DOHH2 (cell line): ENCODE data around the gene PPIP5K1.
"Not testable (repeated sequence)": the region's sequence is repeated elsewhere in the genome, so short reads cannot be mapped to it uniquely, and the experiment has no call there.

Experiments used
- EZH2phosphoT487 ChIP-seq: fragments of 200-600 bp; sonication (generic); IDR thresholded peaks from 2 replicates; pipeline ENCODE4 v1.6.1; 2017; ENCODE audit warnings: borderline replicate concordance, mild to moderate bottlenecking, antibody characterized with exemption, low read length, moderate library complexity, mixed read lengths
- TF ChIP-seq, protein P1 (sequence below): fragments of 200-600 bp; sonication (generic); IDR thresholded peaks from one replicate; pipeline ENCODE4 v1.5.1; 2014; ENCODE audit warnings: antibody characterized with exemption, mild to moderate bottlenecking, low read depth, low read length; ENCODE audit not compliant: poor library complexity, severe bottlenecking

DNA sequence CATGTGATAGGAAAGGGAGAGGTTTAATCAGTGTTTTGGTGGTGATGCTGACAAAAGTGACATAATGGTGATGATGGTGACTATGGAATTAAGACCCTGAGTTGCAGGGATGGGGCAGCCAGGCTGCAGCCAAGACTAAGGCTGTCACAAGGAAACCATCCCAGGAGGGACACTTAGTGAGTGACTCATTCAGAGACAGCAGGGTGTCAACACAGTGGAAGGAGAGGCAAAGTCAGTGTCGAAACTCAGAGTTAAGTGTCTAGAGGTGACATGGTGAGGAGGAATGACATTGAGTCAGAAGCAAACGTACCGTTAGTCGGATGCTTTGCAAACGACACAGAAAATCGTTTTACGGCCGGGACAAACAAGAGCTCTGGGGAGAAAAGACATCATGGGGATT, 26.2 kb downstream of the PPIP5K1 start:
- TF ChIP-seq, protein P1, sequence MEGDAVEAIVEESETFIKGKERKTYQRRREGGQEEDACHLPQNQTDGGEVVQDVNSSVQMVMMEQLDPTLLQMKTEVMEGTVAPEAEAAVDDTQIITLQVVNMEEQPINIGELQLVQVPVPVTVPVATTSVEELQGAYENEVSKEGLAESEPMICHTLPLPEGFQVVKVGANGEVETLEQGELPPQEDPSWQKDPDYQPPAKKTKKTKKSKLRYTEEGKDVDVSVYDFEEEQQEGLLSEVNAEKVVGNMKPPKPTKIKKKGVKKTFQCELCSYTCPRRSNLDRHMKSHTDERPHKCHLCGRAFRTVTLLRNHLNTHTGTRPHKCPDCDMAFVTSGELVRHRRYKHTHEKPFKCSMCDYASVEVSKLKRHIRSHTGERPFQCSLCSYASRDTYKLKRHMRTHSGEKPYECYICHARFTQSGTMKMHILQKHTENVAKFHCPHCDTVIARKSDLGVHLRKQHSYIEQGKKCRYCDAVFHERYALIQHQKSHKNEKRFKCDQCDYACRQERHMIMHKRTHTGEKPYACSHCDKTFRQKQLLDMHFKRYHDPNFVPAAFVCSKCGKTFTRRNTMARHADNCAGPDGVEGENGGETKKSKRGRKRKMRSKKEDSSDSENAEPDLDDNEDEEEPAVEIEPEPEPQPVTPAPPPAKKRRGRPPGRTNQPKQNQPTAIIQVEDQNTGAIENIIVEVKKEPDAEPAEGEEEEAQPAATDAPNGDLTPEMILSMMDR: not testable (repeated sequence)
- not testable (repeated sequence) for TF ChIP-seq EZH2phosphoT487
